ENCODE data around the gene MGAT3. TPM values are rescaled to one million over a fixed set of nuclear protein-coding genes. Genes with fewer than 3 reads are reported as not detected.

The MGAT3 gene
- polyA plus RNA-seq, 1 donor from 2014 or later, result 29.1 TPM

GRCh38 chr22:39513791-39514190 is 57.0 kb downstream of the MGAT3 start:
- Histone ChIP-seq H3K9me2 (ENCODE audit: insufficient read depth, low read length) (no peaks in the 10 kb centered on the region), H2AFZ (ENCODE audit: low read depth, low read length) (no peak overlapping the region), H3K9ac (ENCODE audit: low read length) (no peak overlapping the region), H3K36me3 (ENCODE audit: insufficient read depth, low read length) (peaks cover 9% of the 10 kb centered on the region), H3K4me2 (ENCODE audit: low read length) (no peak overlapping the region), H3K27ac (ENCODE audit: low read length) (no peak overlapping the region), H3K4me3 (ENCODE audit: low read length) (no peak overlapping the region), H3K9me3 (ENCODE audit: low read length) (no peaks in the 10 kb centered on the region), H3K27me3 (ENCODE audit: insufficient read depth, low read depth, low read length) (no peaks in the 10 kb centered on the region), H4K20me1 (ENCODE audit: insufficient read depth) (no peaks in the 10 kb centered on the region), H3F3A (ENCODE audit: insufficient read depth, low read length, poor library complexity, severe bottlenecking) (peaks cover 2% of the 10 kb centered on the region), H3K79me2 (replicated peaks; ENCODE audit: insufficient read depth, low read length) (peaks cover 2% of the 10 kb centered on the region)
- no peak for TF ChIP-seq CTCF (IDR thresholded peaks at IDR 0.05; ENCODE audit: poor library complexity, severe bottlenecking)
- no peak for TF ChIP-seq MXI1 (conservative IDR thresholded peaks at IDR 0.05; ENCODE audit: poor library complexity, severe bottlenecking)
- no peak for TF ChIP-seq TAF1 (IDR thresholded peaks at IDR 0.05; ENCODE audit: low read depth)
- no peak for TF ChIP-seq SMC3 (conservative IDR thresholded peaks at IDR 0.05; ENCODE audit: poor library complexity)
- no peak for TF ChIP-seq RAD21 (conservative IDR thresholded peaks at IDR 0.05)
- no peak for TF ChIP-seq REST (IDR thresholded peaks at IDR 0.05; ENCODE audit: borderline replicate concordance)
- no peak for TF ChIP-seq EP300 (conservative IDR thresholded peaks at IDR 0.05; ENCODE audit: poor library complexity, severe bottlenecking)
- TF ChIP-seq EZH2 (IDR thresholded peaks at IDR 0.05; ENCODE audit: borderline replicate concordance, insufficient read depth, low read length, poor library complexity, severe bottlenecking), result no peak
- no peak for TF ChIP-seq POLR2AphosphoS5 (IDR thresholded peaks at IDR 0.05)

- H3K9me2 ChIP-seq (ENCODE audit: insufficient read depth, low read length), result no peaks in the 10 kb centered on the region
- no peak overlapping the region for H3K4me2 ChIP-seq (ENCODE audit: low read length)
- no peak overlapping the region for H3K4me3 ChIP-seq (ENCODE audit: low read length)
- no peaks in the 10 kb centered on the region for H4K20me1 ChIP-seq (ENCODE audit: insufficient read depth)
- H3K79me2 ChIP-seq (replicated peaks; ENCODE audit: insufficient read depth, low read length), result peaks cover 2% of the 10 kb centered on the region
- no peaks in the 10 kb centered on the region for H3K9me3 ChIP-seq (ENCODE audit: low read length)
- no peak overlapping the region for H2AFZ ChIP-seq (ENCODE audit: low read depth, low read length)
- peak; percentile 70 for TF ChIP-seq CTCF (IDR thresholded peaks at IDR 0.05; ENCODE audit: poor library complexity, severe bottlenecking)
- no peak for TF ChIP-seq MXI1 (conservative IDR thresholded peaks at IDR 0.05; ENCODE audit: poor library complexity, severe bottlenecking)
- no peak for TF ChIP-seq EZH2 (IDR thresholded peaks at IDR 0.05; ENCODE audit: borderline replicate concordance, insufficient read depth, low read length, poor library complexity, severe bottlenecking)
- no peak for TF ChIP-seq TAF1 (IDR thresholded peaks at IDR 0.05; ENCODE audit: low read depth)
- TF ChIP-seq SMC3 (conservative IDR thresholded peaks at IDR 0.05; ENCODE audit: poor library complexity), result peak; percentile 74
- TF ChIP-seq RAD21 (conservative IDR thresholded peaks at IDR 0.05), result peak; percentile 53
- no peak for TF ChIP-seq POLR2AphosphoS5 (IDR thresholded peaks at IDR 0.05)
- no peak for TF ChIP-seq REST (IDR thresholded peaks at IDR 0.05; ENCODE audit: borderline replicate concordance)
- no peak for TF ChIP-seq EP300 (conservative IDR thresholded peaks at IDR 0.05; ENCODE audit: poor library complexity, severe bottlenecking)
- peaks cover 9% of the 10 kb centered on the region for H3K36me3 ChIP-seq (ENCODE audit: insufficient read depth, low read length)
- H3K27ac ChIP-seq (ENCODE audit: low read length), result no peak overlapping the region
- H3F3A ChIP-seq (ENCODE audit: insufficient read depth, low read length, poor library complexity, severe bottlenecking), result peaks cover 4% of the 10 kb centered on the region
- H3K27me3 ChIP-seq (ENCODE audit: insufficient read depth, low read depth, low read length), result no peaks in the 10 kb centered on the region
- no peak overlapping the region for H3K9ac ChIP-seq (ENCODE audit: low read length)
These were observed 57.7 kb downstream of the MGAT3 start for GRCh38 chr22:39514373-39514973.

Data from neural cell (in vitro differentiated cells).